ENCODE data around the gene ZBTB2.

The ZBTB2 gene

DNA sequence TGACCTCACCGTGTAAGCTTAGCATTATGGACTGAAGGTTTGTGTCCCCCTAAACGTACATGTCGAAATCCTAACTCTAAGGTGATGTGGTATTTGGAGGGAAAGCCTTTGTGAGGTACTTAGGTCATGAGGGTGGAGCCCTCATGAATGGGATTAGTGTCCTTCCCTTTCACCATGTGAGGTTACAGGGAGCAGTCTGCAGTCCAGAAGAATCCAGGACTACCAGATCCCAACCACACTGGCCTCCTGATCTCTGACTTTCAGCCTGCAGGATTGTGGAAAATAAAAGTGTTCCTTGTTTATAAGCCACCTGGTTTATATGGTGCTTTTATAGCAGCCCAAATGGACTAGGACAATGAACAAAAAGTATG is 73.4 kb downstream of the ZBTB2 start:
- no peak for TF ChIP-seq GATA2 (IDR thresholded peaks at IDR 0.05; ENCODE audit: low read depth, low read length)
- no peak for TF ChIP-seq GATA3 (IDR thresholded peaks at IDR 0.05; ENCODE audit: low read depth, low read length)

DNA sequence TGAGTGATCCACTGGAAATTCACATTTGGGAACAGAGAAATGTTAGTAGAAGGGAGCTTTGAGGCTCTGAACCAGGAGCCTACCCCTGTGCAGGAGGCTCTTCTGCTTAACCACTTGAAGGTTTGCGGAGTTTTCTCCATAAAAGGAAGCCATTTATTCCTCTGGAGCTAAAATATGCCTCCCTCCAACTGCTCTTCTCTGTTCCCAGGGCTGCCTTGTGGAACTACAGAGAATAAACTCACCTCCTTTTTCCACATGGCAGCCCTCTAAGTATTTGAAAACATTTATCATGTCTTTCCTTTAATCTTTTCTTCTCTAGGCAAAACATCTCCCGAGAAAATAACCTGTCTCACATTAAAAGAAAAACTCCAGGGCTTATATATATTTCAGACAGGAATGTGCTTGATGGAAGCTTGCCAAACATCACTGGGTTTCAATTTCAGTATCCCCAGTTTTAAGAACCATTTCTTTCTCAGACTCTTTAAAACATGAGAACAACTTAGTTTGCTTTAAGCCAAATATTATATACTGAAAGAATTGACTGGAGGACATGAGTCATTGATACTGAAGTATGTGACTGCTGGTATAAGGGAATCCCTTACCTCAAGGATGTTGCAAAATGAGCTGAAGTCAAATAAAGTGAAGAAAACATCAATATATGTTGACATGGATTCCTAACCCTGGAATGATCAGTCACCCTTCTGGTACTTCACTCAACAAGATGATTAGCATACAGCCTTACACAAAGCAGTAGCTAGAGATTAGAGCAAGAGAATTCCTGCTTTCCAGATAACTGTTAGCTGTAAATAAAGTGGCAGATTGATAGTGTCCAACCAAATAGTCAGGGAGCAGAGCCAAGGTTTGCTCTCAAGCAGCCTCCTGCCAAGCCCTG is 74.0 kb downstream of the ZBTB2 start:
- TF ChIP-seq GATA2 (IDR thresholded peaks at IDR 0.05; ENCODE audit: low read depth, low read length) (no peak), GATA3 (IDR thresholded peaks at IDR 0.05; ENCODE audit: low read depth, low read length) (no peak)
